Ovary (tissue), 9 donors: ENCODE measurements around the gene HPSE2. TPM values are rescaled to one million over a fixed set of nuclear protein-coding genes. Genes with fewer than 3 reads are reported as not detected.

Experiments
- DNase-seq, 5 donors: peaks; one replicate each; pipeline ENCODE4 v3.0.0-alpha.2; 2019 to 2020
- H3K27ac ChIP-seq, 2 donors: fragments of 200-600 bp; one replicate each; pipeline versions ENCODE4 v1.5.1 to v1.8.0; 2019 to 2022
- H3K27me3 ChIP-seq: fragments of 200-600 bp; one replicate; pipeline ENCODE4 v1.8.0; 2022
- H3K36me3 ChIP-seq: fragments of 200-600 bp; sonication (generic); one replicate; pipeline ENCODE4 v1.5.1; 2019
- H3K4me1 ChIP-seq: one replicate; pipeline ENCODE4 v1.8.1; 2013; ENCODE audit warnings: mild to moderate bottlenecking, moderate library complexity; ENCODE audit not compliant: insufficient read depth
- H3K4me3 ChIP-seq: fragments of 200-600 bp; sonication (generic); one replicate; pipeline ENCODE4 v1.5.1; 2017
- H3K9me3 ChIP-seq, 2 donors: fragments of 200-600 bp in 1 of 2; sonication (generic) in 1 of 2; one replicate each; pipeline versions ENCODE4 v1.5.1 to v1.8.1; 2013 to 2019; ENCODE audit warnings: mild to moderate bottlenecking in 1 of 2, moderate library complexity in 1 of 2
- EP300 ChIP-seq: sonication (generic); formaldehyde crosslinking; IDR thresholded peaks from one replicate; pipeline ENCODE4 v1.6.1; 2017; ENCODE audit warnings: antibody characterized with exemption
- POLR2A ChIP-seq: fragments of 450-650 bp; IDR thresholded peaks from one replicate; pipeline ENCODE4 v1.6.1; 2017; ENCODE audit warnings: antibody characterized with exemption, mild to moderate bottlenecking, moderate library complexity
- WGBS, 3 donors: extraction: QIAGEN DNeasy Blood & Tissue Kit in 1 of 3; methylation state at CpG; one replicate each; pipeline versions ENCODE4 v1.1.5 to v1.1.7; 2013 to 2017; 5-methylcytosine and 5-hydroxymethylcytosine counted together
- intact Hi-C, 4 donors: fragments of 100-400 bp; cut with DNase I; formaldehyde crosslinking; loops; one replicate each; pipeline versions ENCODE4 v1.11.0 to v1.15.1; 2022 to 2023
- polyA plus RNA-seq, 2 donors: library from polyadenylated mRNA; stranded (reverse); fragments of 200-250 nt in 1 of 2; fragments of 350-450 nt in 1 of 2; fragmentation: Illumina TruSeq in 1 of 2; extraction: RNeasy Lipid Tissue Mini Kit (QIAGEN cat#74804) in 1 of 2; gene quantifications; one replicate each; pipeline ENCODE4 v1.2.3, GENCODE V29; 2013 to 2014
- total RNA-seq, 7 donors: library from RNA; depleted of rRNA in 2 of 7; stranded (reverse); fragments of >200 nt in 2 of 7; fragmentation: NEBNext Ultra II Directional in 3 of 7; extraction: Animal tissue kit (Norgen Biotek cat#: 25700) in 3 of 7; gene quantifications; one replicate each; pipeline versions ENCODE4 v1.1.0 to v1.2.4, GENCODE V29; 2016 to 2023
- TF ChIP-seq, protein P1 (sequence below), 3 donors: fragments of 450-650 bp in 2 of 3; fragments of 200-600 bp in 1 of 3; IDR thresholded peaks; one replicate each; pipeline versions ENCODE4 v1.5.1 to v1.8.0; 2016 to 2022; ENCODE audit warnings: antibody characterized with exemption in 3 of 3, mild to moderate bottlenecking in 1 of 3
- donor health status: DM: no; HTN: no; CAD: no; lungs with moderate emphysema.
- donor health status: DM: no; HTN: no; CAD: no.
- donor health status: Bipolar disorder and iron deficiency.
- donor health status: DM: yes; HTN: yes; CAD: no.
- donor health status: DM: no; HTN: no; CAD: no.
- donor health status: DM: yes; HTN: yes; CAD: no.

The HPSE2 gene
- total and polyA plus RNA-seq, 9 donors, result 0.07 to 1.2 (median 0.12) TPM; not detected in 4

DNA sequence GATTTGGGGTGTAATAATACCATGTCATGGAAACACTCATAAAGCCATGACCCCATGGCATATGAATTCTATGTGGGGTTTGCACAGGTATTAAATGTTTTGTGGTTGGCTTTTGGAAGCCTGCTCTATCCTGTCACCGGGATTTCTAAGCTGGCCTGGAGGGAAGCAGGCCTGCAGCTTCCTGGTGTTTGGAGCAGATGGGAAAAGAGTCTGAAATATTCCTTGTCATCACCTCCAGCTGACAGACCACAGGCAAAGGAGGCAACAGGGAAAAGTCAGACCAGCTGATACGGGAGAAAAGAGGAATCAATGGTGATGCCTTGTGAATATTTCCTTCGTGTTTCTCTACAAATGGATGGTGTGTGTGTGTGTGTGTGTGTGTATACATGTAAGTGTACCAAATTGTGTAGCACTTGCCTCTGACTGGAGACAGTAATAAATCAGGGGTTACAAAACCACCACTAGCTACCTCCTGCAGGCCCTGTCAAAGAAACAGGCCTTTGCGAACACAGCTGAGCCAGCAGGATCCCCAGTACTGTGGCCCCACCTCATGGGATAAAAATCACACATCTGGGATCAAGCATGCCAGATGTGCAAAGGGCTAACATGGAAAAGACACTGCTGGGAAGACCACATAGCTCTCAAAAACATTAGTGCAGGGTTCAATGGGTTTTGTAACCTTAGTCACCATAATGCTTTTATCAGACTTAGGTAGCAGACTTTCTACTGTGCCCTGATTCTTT is 668.1 kb downstream of the HPSE2 start:
- Histone ChIP-seq H3K36me3 (no peaks in the 10 kb centered on the region), H3K9me3 (no peaks in the 10 kb centered on the region), H3K4me1 (no peaks in the 10 kb centered on the region), H3K27me3 (no peaks in the 10 kb centered on the region), H3K4me3 (no peak overlapping the region), H3K27ac (no peak overlapping the region)
- WGBS, 3 donors, result 62 to 67% (median 65%) methylated on average over 4 of the region's 4 CpGs
- intact Hi-C loops, result no loop called here
- no peak for DNase-seq
- TF ChIP-seq POLR2A, result no peak
- TF ChIP-seq, protein P1, sequence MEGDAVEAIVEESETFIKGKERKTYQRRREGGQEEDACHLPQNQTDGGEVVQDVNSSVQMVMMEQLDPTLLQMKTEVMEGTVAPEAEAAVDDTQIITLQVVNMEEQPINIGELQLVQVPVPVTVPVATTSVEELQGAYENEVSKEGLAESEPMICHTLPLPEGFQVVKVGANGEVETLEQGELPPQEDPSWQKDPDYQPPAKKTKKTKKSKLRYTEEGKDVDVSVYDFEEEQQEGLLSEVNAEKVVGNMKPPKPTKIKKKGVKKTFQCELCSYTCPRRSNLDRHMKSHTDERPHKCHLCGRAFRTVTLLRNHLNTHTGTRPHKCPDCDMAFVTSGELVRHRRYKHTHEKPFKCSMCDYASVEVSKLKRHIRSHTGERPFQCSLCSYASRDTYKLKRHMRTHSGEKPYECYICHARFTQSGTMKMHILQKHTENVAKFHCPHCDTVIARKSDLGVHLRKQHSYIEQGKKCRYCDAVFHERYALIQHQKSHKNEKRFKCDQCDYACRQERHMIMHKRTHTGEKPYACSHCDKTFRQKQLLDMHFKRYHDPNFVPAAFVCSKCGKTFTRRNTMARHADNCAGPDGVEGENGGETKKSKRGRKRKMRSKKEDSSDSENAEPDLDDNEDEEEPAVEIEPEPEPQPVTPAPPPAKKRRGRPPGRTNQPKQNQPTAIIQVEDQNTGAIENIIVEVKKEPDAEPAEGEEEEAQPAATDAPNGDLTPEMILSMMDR (IDR thresholded peaks at IDR 0.05), result no peak

DNA sequence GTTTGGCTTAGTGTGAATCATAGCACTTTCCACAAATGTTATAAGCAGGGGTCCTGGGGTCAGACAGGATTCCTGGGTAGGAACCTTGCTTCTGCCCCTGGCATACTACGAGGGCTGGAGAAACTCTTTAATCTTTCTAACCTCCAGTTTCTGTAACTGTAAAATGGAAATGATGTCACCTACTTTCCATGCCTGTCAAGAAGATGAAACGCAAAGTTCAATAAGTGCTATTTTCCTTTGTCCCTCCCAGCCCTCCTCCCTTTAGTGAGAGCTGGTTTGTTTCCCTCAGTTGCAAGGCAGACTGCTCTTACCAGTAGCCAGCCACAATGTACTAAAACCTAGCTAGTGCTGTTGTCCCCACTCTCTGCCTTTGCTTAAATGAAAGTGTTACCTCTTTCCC is 671.8 kb downstream of the HPSE2 start:
- no peaks in the 10 kb centered on the region for H3K4me1 ChIP-seq
- DNase-seq, result no peak
- H3K4me3 ChIP-seq, result no peak overlapping the region
- no peaks in the 10 kb centered on the region for H3K27me3 ChIP-seq
- WGBS, 3 donors, result 75 to 76% (median 75%) methylated on average over 2 of the region's 2 CpGs
- TF ChIP-seq, protein P1 (IDR thresholded peaks at IDR 0.05), result no peak
- no peak for TF ChIP-seq EP300
- no peak for TF ChIP-seq POLR2A
- H3K27ac ChIP-seq, result no peak overlapping the region
- no peaks in the 10 kb centered on the region for H3K9me3 ChIP-seq
- intact Hi-C loops, result no loop called here
- H3K36me3 ChIP-seq, result no peaks in the 10 kb centered on the region

- TF ChIP-seq, protein P1 (IDR thresholded peaks at IDR 0.05), result no peak
- TF ChIP-seq EP300 (no peak), POLR2A (no peak)
- H3K4me3 ChIP-seq, result no peak overlapping the region
- H3K9me3 ChIP-seq, result no peaks in the 10 kb centered on the region
- no peaks in the 10 kb centered on the region for H3K4me1 ChIP-seq
- intact Hi-C loops, result no loop called here
- H3K27ac ChIP-seq, result no peak overlapping the region
- no peaks in the 10 kb centered on the region for H3K27me3 ChIP-seq
- 87 to 92% (median 89%) methylated on average over 2 of the region's 2 CpGs for WGBS, 3 donors
- no peak for DNase-seq
- no peaks in the 10 kb centered on the region for H3K36me3 ChIP-seq
Measured at GRCh38 chr10:98560565-98560964, 675.1 kb downstream of the HPSE2 start.

DNA sequence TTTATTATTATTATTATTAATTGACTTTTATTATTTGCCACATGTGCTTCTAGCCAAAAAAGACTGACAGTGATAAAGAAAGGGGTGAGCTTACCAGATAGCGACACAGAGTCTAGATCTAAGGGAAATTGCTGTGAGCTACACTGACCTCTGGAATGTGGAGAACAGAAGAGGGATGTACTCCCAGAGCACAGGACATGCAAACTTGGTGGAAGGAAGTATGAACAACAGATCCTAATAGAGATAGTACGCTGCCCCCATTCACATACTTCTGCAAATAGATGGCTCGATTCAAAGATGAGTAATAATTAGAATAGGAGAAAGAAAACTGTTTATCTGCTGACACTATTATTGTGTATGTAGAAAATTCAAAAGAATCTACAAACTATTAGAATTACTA is 679.6 kb downstream of the HPSE2 start:
- Histone ChIP-seq H3K4me1 (no peaks in the 10 kb centered on the region), H3K9me3 (no peaks in the 10 kb centered on the region), H3K27ac (no peak overlapping the region), H3K4me3 (no peak overlapping the region), H3K27me3 (no peaks in the 10 kb centered on the region), H3K36me3 (no peaks in the 10 kb centered on the region)
- TF ChIP-seq, protein P1 (IDR thresholded peaks at IDR 0.05), result no peak
- no peak for TF ChIP-seq POLR2A
- DNase-seq, result no peak
- intact Hi-C loops, result no loop called here
- whole genome bisulfite sequencing, 3 donors, result 73 to 87% (median 78%) methylated on average over 3 of the region's 3 CpGs
